ENCODE data around the gene NAXD. TPM values are rescaled to one million over a fixed set of nuclear protein-coding genes. Genes with fewer than 3 reads are reported as not detected.

Gene NAXD
- total and polyA plus RNA-seq, 10 donors, result 25.1 to 40.9 (median 34.1) TPM

- intact Hi-C loops (cut with DNase I; ENCODE audit: low total_unique reads), result no loop called here
- no peak for DNase-seq
- 94 to 98% (median 97%) methylated on average over 3 of the region's 3 CpGs for WGBS, 5 donors
- H3K36me3 ChIP-seq, result peaks cover 0 to 84% (median 30%) of the 10 kb centered on the region in 6 donors
- H3K9me3 ChIP-seq, result peaks cover 0 to 11% (median 2%) of the 10 kb centered on the region in 8 donors
- TF ChIP-seq CTCF (IDR thresholded peaks at IDR 0.05 in 8 of 11, conservative IDR thresholded peaks at IDR 0.05 in 3 of 11), result no peak
- no peak for TF ChIP-seq POLR2AphosphoS5 (IDR thresholded peaks at IDR 0.05)
- TF ChIP-seq POLR2A (IDR thresholded peaks at IDR 0.05), result no peak
- H3K27ac ChIP-seq, result no peak overlapping the region
- peaks cover 13 to 82% (median 59%) of the 10 kb centered on the region in 6 donors for H3K4me1 ChIP-seq
- no peak overlapping the region for H3K4me3 ChIP-seq
- no peaks in the 10 kb centered on the region for H3K27me3 ChIP-seq (replicated peaks in 1 of 7)
These were observed 45.9 kb downstream of the NAXD start for GRCh38 chr13:110661256-110661655.

GRCh38 chr13:110662091-110662490, 46.7 kb downstream of the NAXD start:
- H3K36me3 ChIP-seq, result peaks cover 0 to 90% (median 33%) of the 10 kb centered on the region in 6 donors
- TF ChIP-seq POLR2A (IDR thresholded peaks at IDR 0.05), result no peak
- no peak for TF ChIP-seq CTCF (IDR thresholded peaks at IDR 0.05 in 8 of 11, conservative IDR thresholded peaks at IDR 0.05 in 3 of 11)
- no peak for TF ChIP-seq POLR2AphosphoS5 (IDR thresholded peaks at IDR 0.05)

GRCh38 chr13:110662777-110663443, 47.6 kb downstream of the NAXD start:
- peak; percentile 68 for DNase-seq
- H3K36me3 ChIP-seq, result peaks cover 0 to 91% (median 34%) of the 10 kb centered on the region in 6 donors
- peak overlapping the region in 6 of 8 donors; percentile 49 to 93 (median 86) for H3K27ac ChIP-seq

More at GRCh38 chr13:110662091-110662490, 46.7 kb downstream of the NAXD start:
- no peaks in the 10 kb centered on the region for H3K27me3 ChIP-seq (replicated peaks in 1 of 7)
- H3K4me1 ChIP-seq, result peaks cover 16 to 83% (median 62%) of the 10 kb centered on the region in 6 donors
- H3K9me3 ChIP-seq, result peaks cover 0 to 11% (median 2%) of the 10 kb centered on the region in 8 donors
- no peak overlapping the region for H3K4me3 ChIP-seq
- H3K27ac ChIP-seq, result no peak overlapping the region
- intact Hi-C loops (cut with DNase I; ENCODE audit: low total_unique reads), result no loop called here
- DNase-seq, result peak; percentile 78
- WGBS, 5 donors, result 93 to 99% (median 98%) methylated on average over 25 of the region's 25 CpGs

GRCh38 chr13:110663491-110663890, 48.1 kb downstream of the NAXD start:
- Histone ChIP-seq H3K4me3 (peak overlapping the region in 1 of 8 donors; percentile 54), H3K4me1 (peaks cover 7 to 75% (median 48%) of the 10 kb centered on the region in 6 donors), H3K9me3 (peaks cover 0 to 11% (median 2%) of the 10 kb centered on the region in 8 donors), H3K36me3 (peaks cover 0 to 96% (median 37%) of the 10 kb centered on the region in 6 donors), H3K27ac (peak overlapping the region in 7 of 8 donors; percentile 49 to 93 (median 85)), H3K27me3 (replicated peaks in 1 of 7) (no peaks in the 10 kb centered on the region)
- WGBS, 5 donors, result 77 to 79% (median 78%) methylated on average over 7 of the region's 7 CpGs
- TF ChIP-seq POLR2AphosphoS5 (IDR thresholded peaks at IDR 0.05) (no peak), CTCF (IDR thresholded peaks at IDR 0.05 in 8 of 11, conservative IDR thresholded peaks at IDR 0.05 in 3 of 11) (no peak), POLR2A (IDR thresholded peaks at IDR 0.05) (no peak)
- DNase-seq, result peak; percentile 49
- intact Hi-C loops (cut with DNase I; ENCODE audit: low total_unique reads), result no loop called here

More at GRCh38 chr13:110662777-110663443, 47.6 kb downstream of the NAXD start:
- peaks cover 9 to 81% (median 54%) of the 10 kb centered on the region in 6 donors for H3K4me1 ChIP-seq
- WGBS, 5 donors, result 85 to 96% (median 90%) methylated on average over 16 of the region's 16 CpGs
- intact Hi-C loops (cut with DNase I; ENCODE audit: low total_unique reads), result no loop called here
- TF ChIP-seq POLR2AphosphoS5 (IDR thresholded peaks at IDR 0.05) (peak in 2 of 3 donors; percentile 8 to 35), POLR2A (IDR thresholded peaks at IDR 0.05) (no peak)
- H3K27me3 ChIP-seq (replicated peaks in 1 of 7), result no peaks in the 10 kb centered on the region
- H3K9me3 ChIP-seq, result peaks cover 0 to 11% (median 2%) of the 10 kb centered on the region in 8 donors
- no peak overlapping the region for H3K4me3 ChIP-seq

All from spleen (tissue), 11 donors.